Activated CD4-positive, alpha-beta memory T cell treated with anti-CD3 and anti-CD28 coated beads for 36 hours (primary cell): ENCODE results near the gene CENATAC. TPM values are rescaled to one million over a fixed set of nuclear protein-coding genes. Genes with fewer than 3 reads are reported as not detected.

Experiments used
- CTCF ChIA-PET: fragments of 350-600 bp; sonication (Branson Sonifier 250); formaldehyde crosslinking; loops from one replicate; lab custom pipeline; 2021; ENCODE audit warnings: antibody characterized with exemption, inconsistent platforms; lab: Charles Lee
- POLR2A ChIA-PET: fragments of 350-600 bp; sonication (Branson Sonifier 250); formaldehyde crosslinking; loops from one replicate; lab custom pipeline; 2021; ENCODE audit warnings: antibody characterized with exemption; lab: Charles Lee
- DNase-seq: peaks from one replicate; pipeline ENCODE4 v3.0.0-alpha.2; 2020
- H3K27ac Mint-ChIP-seq: one replicate; pipeline ENCODE4 v1.8.0; 2021; ENCODE audit warnings: mixed read lengths
- H3K27me3 Mint-ChIP-seq: one replicate; pipeline ENCODE4 v1.8.0; 2021; ENCODE audit warnings: mixed read lengths
- H3K36me3 Mint-ChIP-seq: one replicate; pipeline ENCODE4 v1.8.0; 2021; ENCODE audit warnings: mixed read lengths
- H3K4me1 Mint-ChIP-seq: one replicate; pipeline ENCODE4 v1.8.0; 2021; ENCODE audit warnings: low read depth, mixed read lengths
- H3K4me3 Mint-ChIP-seq: one replicate; pipeline ENCODE4 v1.8.0; 2021; ENCODE audit warnings: mild to moderate bottlenecking, mixed read lengths
- H3K9me3 Mint-ChIP-seq: one replicate; pipeline ENCODE4 v1.8.0; 2021; ENCODE audit warnings: mixed read lengths
- intact Hi-C: fragments of 100-400 bp; cut with micrococcal nuclease; formaldehyde crosslinking; loops from one replicate; pipeline ENCODE4 v1.15.1; 2023
- total RNA-seq, 2 experiments: library from RNA; stranded (reverse); gene quantifications; one replicate each; pipeline ENCODE4 v1.2.3, GENCODE V29; 2021

The CENATAC gene
- total RNA-seq, 2 experiments from 2014 or later, result 21.4 to 22.3 TPM

- Mint-ChIP-seq H3K36me3 (peaks cover 71% of the 10 kb centered on the region), H3K27me3 (no peaks in the 10 kb centered on the region), H3K9me3 (no peaks in the 10 kb centered on the region), H3K27ac (peak within 1 kb of the TSS; percentile 99), H3K4me3 (peak within 1 kb of the TSS; percentile 99), H3K4me1 (peaks cover 54% of the 10 kb centered on the region)
- ChIA-PET POLR2A (interaction anchor here (0.8 to 3.2 kb wide), 10 partner anchors 12 to 89 kb away, joined by 3 to 23 read pairs (median 4); partner anchors contain the start of genes C2CD2L, CENATAC, DPAGT1 and HMBS), CTCF (interaction anchor here (0.7 to 2.0 kb wide), 6 partner anchors 12 to 37 kb away, joined by 3 to 6 read pairs (median 5); partner anchors contain the start of gene CENATAC)
- peak; percentile 98 for DNase-seq
- intact Hi-C loops, result loop anchor here (1.0 to 5.0 kb wide), 6 partner anchors 12 to 226 kb away; partner anchors contain the start of genes BCL9L, CENATAC, DDX6 and HYOU1
These were observed 20.4 kb downstream of the CENATAC start, which contains the start of the genes RPS25 and TRAPPC4 for GRCh38 chr11:119018074-119018938. Gene RPS25, minus strand, starts transcription at chr11:119018343. Its CDS starts 59 bp downstream, at chr11:119018284. Gene TRAPPC4, plus strand, starts transcription at chr11:119018766. Its CDS starts 30 bp downstream, at chr11:119018796.

- H3K36me3 Mint-ChIP-seq, result peaks cover 60% of the 10 kb centered on the region
- intact Hi-C loops, result loop anchor here (5.0 kb wide), 2 partner anchors 93 to 228 kb away; partner anchors contain the start of genes BCL9L and DDX6
- CTCF ChIA-PET, result interaction anchor here (1.1 to 2.0 kb wide), 4 partner anchors 10 to 48 kb away, joined by 3 to 6 read pairs (median 4); partner anchors contain the start of gene VPS11
- peak overlapping the region; percentile 99 for H3K27ac Mint-ChIP-seq
- H3K27me3 Mint-ChIP-seq, result no peaks in the 10 kb centered on the region
- H3K4me3 Mint-ChIP-seq, result peak overlapping the region; percentile 99
- no peaks in the 10 kb centered on the region for H3K9me3 Mint-ChIP-seq
- POLR2A ChIA-PET, result interaction anchor here (1.0 to 3.2 kb wide), 3 partner anchors 8 to 48 kb away, joined by 3 to 17 read pairs (median 5); partner anchors contain the start of genes SLC37A4 and VPS11
- DNase-seq, result no peak
- peaks cover 58% of the 10 kb centered on the region for H3K4me1 Mint-ChIP-seq
These were observed 22.1 kb downstream of the CENATAC start for GRCh38 chr11:119019996-119020395.

- Mint-ChIP-seq H3K27me3 (no peaks in the 10 kb centered on the region), H3K36me3 (peaks cover 45% of the 10 kb centered on the region), H3K4me1 (peaks cover 44% of the 10 kb centered on the region), H3K4me3 (no peak overlapping the region), H3K9me3 (no peaks in the 10 kb centered on the region), H3K27ac (peak overlapping the region; percentile 62)
- ChIA-PET POLR2A (no interaction called here), CTCF (no interaction called here)
- intact Hi-C loops, result no loop called here
- DNase-seq, result no peak
These were observed 23.7 kb downstream of the CENATAC start for GRCh38 chr11:119021631-119022030.

DNA sequence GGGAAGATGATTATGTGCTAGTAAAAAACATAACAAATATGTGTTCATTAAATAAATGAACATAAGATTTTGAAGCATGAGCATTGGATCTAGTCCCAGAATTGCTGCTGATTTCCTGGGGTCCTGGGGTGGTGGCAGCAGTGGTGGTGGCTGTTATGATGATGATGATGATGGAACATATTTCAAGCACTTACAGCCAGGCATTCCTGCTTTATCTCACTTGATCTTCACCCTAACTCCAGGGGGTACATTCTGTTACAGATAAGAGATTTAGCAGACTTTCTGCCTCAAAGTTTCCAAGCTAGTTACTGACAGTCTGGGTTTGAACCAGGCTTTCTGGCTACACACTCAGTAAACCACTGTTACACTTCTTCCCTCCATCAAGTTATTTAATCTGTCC lies 25.8 kb downstream of the CENATAC start:
- Mint-ChIP-seq H3K9me3 (no peaks in the 10 kb centered on the region), H3K27me3 (no peaks in the 10 kb centered on the region), H3K4me3 (no peak overlapping the region), H3K4me1 (peaks cover 46% of the 10 kb centered on the region), H3K36me3 (peaks cover 31% of the 10 kb centered on the region), H3K27ac (peak overlapping the region; percentile 40)
- ChIA-PET CTCF (interaction anchor here (1.3 kb wide), 2 partner anchors 8 to 27 kb away, joined by 4 to 8 read pairs; no protein-coding TSS in a partner anchor), POLR2A (interaction anchor here (3.4 kb wide), 1 partner anchor 9 kb away, joined by 13 read pairs; no protein-coding TSS in a partner anchor)
- intact Hi-C loops, result no loop called here
- DNase-seq, result no peak

DNA sequence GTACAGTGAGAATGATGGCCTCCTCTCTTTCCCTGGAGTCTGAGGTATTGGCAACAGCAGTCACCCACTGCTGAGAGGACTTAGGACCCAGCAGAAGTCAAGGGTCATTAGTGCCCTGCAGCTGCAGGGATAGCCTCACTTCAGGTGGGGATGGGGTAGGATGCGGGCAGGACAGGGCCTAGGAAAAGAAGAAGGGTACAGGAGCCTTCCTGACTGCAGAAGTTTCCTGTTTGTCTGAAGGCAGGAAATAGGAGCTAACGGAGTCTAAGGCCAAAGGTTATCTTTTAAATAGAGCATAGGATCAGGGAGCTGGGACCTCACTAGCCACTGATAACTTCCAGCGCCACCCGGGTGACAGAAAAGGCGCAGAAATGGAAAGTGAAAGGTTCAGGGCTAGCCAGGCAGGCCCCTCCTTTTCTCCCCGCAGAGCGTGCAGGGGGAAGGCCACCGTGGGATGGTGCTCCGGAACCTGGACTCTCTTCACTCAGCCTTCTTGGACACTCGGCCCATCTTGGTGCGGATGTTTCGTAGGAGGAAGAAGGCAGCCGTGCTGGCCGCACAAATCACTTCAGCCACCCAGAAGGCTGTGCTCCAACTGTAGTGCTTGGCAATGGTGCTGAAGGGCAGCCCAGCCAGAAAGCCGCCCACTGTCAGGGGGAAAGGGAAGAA lies 26.6 kb downstream of the CENATAC start:
- H3K27me3 Mint-ChIP-seq, result no peaks in the 10 kb centered on the region
- peak overlapping the region; percentile 47 for H3K27ac Mint-ChIP-seq
- no peaks in the 10 kb centered on the region for H3K9me3 Mint-ChIP-seq
- intact Hi-C loops, result no loop called here
- peaks cover 35% of the 10 kb centered on the region for H3K36me3 Mint-ChIP-seq
- no peak overlapping the region for H3K4me3 Mint-ChIP-seq
- no peak for DNase-seq
- CTCF ChIA-PET, result no interaction called here
- peaks cover 54% of the 10 kb centered on the region for H3K4me1 Mint-ChIP-seq
- POLR2A ChIA-PET, result interaction anchor here (1.4 to 3.4 kb wide), 2 partner anchors 10 to 32 kb away, joined by 4 to 13 read pairs; no protein-coding TSS in a partner anchor

DNA sequence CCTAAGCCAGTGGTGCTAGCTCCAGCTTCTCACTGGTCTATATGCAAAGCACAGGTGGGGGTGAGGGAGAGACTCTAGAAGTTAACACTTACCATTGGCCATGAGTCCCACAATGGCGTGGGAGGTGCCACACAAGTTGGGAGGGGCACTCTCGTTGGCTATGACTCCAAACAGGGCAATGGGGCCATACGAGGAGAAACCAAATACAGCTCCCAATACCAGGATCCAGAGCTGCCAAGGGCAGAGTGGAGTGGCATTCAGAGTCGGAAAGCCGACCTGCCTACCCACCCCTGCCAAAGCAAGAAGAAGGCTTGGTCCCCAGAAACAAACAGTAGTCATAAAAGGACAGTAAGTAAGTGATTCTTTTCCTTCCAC lies 27.1 kb downstream of the CENATAC start:
- ChIA-PET POLR2A (interaction anchor here (0.8 to 3.4 kb wide), 4 partner anchors 10 to 31 kb away, joined by 3 to 13 read pairs (median 4); no protein-coding TSS in a partner anchor), CTCF (interaction anchor here (1.9 kb wide), 1 partner anchor 30 kb away, joined by 5 read pairs; no protein-coding TSS in a partner anchor)
- Mint-ChIP-seq H3K9me3 (no peaks in the 10 kb centered on the region), H3K4me1 (peaks cover 53% of the 10 kb centered on the region), H3K27ac (peak overlapping the region; percentile 28), H3K36me3 (peaks cover 29% of the 10 kb centered on the region), H3K27me3 (no peaks in the 10 kb centered on the region), H3K4me3 (no peak overlapping the region)
- intact Hi-C loops, result no loop called here
- DNase-seq, result peak; percentile 29

DNA sequence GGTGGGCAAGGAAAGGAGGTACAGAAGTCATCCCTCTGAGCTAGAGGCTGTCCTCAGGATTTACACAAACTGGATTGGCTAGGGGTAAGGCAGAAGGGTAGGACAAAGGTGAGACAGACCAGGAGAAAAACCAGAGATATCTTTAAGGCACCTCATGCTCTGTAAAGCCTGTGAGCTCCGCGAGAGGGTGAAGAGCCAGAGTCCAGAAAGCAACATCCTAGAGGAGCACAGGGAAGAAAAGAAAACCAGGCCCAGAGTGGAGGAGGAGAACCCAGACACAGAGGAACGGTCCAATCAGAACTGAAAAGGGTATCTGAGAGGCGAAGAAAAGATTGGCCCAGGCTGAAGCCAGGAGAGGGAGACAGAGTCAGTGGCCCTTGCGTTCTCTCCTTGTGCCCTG lies 27.6 kb downstream of the CENATAC start:
- POLR2A ChIA-PET, result interaction anchor here (0.8 to 3.4 kb wide), 4 partner anchors 11 to 31 kb away, joined by 3 to 13 read pairs (median 4); no protein-coding TSS in a partner anchor
- peaks cover 29% of the 10 kb centered on the region for H3K36me3 Mint-ChIP-seq

DNA sequence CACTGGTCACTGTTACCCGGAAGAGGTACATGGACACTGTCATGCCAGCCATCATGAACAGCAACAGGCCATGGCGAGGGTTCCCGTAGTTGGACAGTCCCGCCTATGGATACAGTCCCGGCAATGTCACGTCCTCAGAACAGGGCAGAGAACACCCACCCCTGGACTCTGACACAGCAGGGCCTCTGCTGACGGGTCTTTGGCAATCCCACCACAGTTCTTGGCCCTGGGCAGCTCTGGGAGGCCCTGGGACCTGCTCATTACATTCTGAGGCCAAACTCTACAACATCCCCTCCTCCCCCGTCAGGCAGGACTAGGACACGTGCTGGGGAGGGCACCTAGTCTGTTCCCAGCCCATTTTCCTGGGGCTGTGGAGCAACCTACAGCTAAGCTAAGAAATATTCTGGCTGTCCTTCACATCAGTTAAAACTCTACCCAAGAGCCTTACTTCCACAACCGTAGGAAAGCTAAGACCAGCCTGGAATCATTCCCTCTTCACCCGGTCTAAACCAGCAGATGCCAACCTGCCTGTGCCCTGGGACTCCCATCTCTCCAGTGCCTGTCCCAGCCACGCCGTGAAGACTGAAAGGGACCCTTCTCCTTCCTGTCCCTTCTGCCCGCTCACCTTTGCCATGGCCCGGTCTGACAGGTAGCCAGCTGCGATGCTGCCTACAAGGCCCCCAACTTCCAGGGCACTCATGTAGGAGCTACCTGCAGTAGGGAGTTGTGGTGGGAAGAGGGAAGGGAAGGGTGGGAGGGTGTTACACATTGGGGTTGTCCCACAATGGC lies 28.2 kb downstream of the CENATAC start:
- Mint-ChIP-seq H3K4me3 (no peak overlapping the region), H3K4me1 (peaks cover 46% of the 10 kb centered on the region)
- POLR2A ChIA-PET, result interaction anchor here (0.8 to 3.4 kb wide), 4 partner anchors 11 to 30 kb away, joined by 3 to 13 read pairs (median 3); no protein-coding TSS in a partner anchor

More for the DNA sequence above, 27.6 kb downstream of the CENATAC start:
- CTCF ChIA-PET, result interaction anchor here (1.9 kb wide), 1 partner anchor 30 kb away, joined by 5 read pairs; no protein-coding TSS in a partner anchor
- Mint-ChIP-seq H3K27me3 (no peaks in the 10 kb centered on the region), H3K4me3 (no peak overlapping the region), H3K4me1 (peaks cover 49% of the 10 kb centered on the region), H3K27ac (peak overlapping the region; percentile 28), H3K9me3 (no peaks in the 10 kb centered on the region)
- intact Hi-C loops, result no loop called here
- no peak for DNase-seq

DNA sequence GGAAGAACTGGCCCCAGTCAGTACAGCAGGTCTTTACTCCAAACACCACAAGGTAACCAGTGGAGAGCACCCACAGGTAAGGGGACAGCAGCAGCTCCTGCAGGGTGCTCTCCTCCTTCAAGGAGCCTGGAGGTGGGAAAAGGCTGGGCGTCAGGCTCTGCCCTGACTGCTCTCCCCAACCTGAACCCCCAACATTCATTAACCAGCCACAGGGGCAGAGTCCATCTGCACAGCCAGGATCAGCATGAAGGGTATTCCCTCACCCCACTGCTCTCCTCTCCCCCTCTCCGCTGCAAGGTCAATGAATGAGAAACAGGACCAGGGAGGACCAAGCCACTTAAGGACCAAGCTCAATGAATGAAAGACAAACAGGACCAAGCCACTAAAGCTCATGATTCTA lies 29.0 kb downstream of the CENATAC start:
- ChIA-PET POLR2A (interaction anchor here (0.8 kb wide), 1 partner anchor 30 kb away, joined by 3 read pairs; no protein-coding TSS in a partner anchor), CTCF (interaction anchor here (1.9 kb wide), 1 partner anchor 29 kb away, joined by 5 read pairs; no protein-coding TSS in a partner anchor)
- no peak overlapping the region for H3K27ac Mint-ChIP-seq
- peaks cover 39% of the 10 kb centered on the region for H3K4me1 Mint-ChIP-seq
- no peak for DNase-seq
- H3K9me3 Mint-ChIP-seq, result no peaks in the 10 kb centered on the region
- H3K27me3 Mint-ChIP-seq, result no peaks in the 10 kb centered on the region
- H3K4me3 Mint-ChIP-seq, result no peak overlapping the region
- peaks cover 21% of the 10 kb centered on the region for H3K36me3 Mint-ChIP-seq
- intact Hi-C loops, result no loop called here

More for the DNA sequence above, 28.2 kb downstream of the CENATAC start:
- intact Hi-C loops, result no loop called here
- CTCF ChIA-PET, result interaction anchor here (1.9 kb wide), 1 partner anchor 29 kb away, joined by 5 read pairs; no protein-coding TSS in a partner anchor
- Mint-ChIP-seq H3K9me3 (no peaks in the 10 kb centered on the region), H3K27me3 (no peaks in the 10 kb centered on the region), H3K36me3 (peaks cover 27% of the 10 kb centered on the region), H3K27ac (no peak overlapping the region)
- no peak for DNase-seq

DNA sequence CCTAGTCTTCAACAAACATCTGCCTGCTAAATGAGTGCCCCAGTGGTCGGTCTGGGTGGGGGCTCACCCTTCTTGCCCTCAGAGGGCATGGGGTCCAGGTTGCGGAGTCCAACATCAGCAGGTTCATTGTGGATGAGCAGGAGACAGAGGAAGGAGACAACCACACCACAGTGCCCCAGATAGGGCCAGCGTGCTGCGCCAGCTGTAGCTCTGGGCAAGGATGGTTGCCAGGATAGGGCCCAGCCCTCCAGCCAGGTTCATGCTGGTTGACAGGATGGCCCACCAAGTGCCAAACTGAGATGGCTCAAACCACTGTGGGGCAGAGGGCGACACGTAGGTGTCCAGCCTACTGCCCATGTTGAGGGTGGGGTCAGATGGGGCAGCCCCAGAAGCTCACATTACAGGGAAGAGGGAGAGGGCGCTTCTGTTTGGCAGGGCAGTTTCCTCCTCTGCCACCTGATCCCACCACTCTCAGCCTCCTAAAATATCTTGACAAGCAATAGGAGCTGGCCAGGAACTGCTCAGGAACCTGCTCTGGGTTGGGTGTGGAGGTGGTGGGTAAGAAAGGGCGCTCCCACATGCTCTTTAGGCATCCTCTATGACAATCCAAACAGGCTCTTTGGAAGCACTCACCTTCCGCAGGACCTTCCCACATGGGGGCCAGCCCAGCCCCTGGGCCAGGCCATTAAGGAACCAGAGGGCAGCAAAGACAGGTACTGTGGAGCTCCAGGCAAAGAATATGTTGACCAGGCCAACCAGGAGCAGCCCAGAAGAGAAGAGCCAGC lies 29.8 kb downstream of the CENATAC start:
- H3K9me3 Mint-ChIP-seq, result no peaks in the 10 kb centered on the region
- intact Hi-C loops, result no loop called here
- H3K27me3 Mint-ChIP-seq, result no peaks in the 10 kb centered on the region
- DNase-seq, result no peak
- H3K4me1 Mint-ChIP-seq, result peaks cover 39% of the 10 kb centered on the region
- no peak overlapping the region for H3K4me3 Mint-ChIP-seq
- peaks cover 18% of the 10 kb centered on the region for H3K36me3 Mint-ChIP-seq
- H3K27ac Mint-ChIP-seq, result no peak overlapping the region
- ChIA-PET CTCF (interaction anchor here (0.6 kb wide), 1 partner anchor 257 kb away, joined by 3 read pairs; no protein-coding TSS in a partner anchor), POLR2A (interaction anchor here (1.2 kb wide), 1 partner anchor 8 kb away, joined by 3 read pairs; no protein-coding TSS in a partner anchor)
